Left kidney (tissue), 2 donors: ENCODE results near the gene NEK9. TPM values are rescaled to one million over a fixed set of nuclear protein-coding genes. Genes with fewer than 3 reads are reported as not detected.

Experiments used
- DNase-seq: peaks from one replicate; pipeline ENCODE4 v3.0.0-alpha.2; 2013
- polyA plus RNA-seq: library from polyadenylated mRNA; unstranded; fragments of 120-200 nt; gene quantifications from one replicate; pipeline ENCODE4 v1.2.1, GENCODE V29; 2013; ENCODE audit not compliant: insufficient read length

Gene NEK9
- polyA plus RNA-seq, 1 donor = 154 TPM

DNA sequence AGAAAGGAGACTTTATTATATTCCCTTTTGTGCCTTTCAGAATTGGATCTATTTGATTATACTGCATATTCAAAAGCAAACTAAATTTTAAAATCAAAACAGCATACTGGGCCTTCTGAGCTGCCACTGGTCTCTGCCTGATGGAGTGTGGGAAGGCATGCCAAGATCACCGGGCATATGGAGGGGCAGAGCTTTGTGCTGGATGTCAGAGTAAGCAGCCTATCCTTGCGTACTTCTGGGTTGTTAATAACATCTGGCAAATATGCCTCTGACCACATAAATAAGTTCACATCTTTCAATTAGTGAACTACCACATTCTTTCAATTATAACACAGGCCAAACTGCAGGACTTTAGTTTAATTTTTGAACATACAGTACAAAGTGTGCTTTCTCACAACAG, 93.9 kb downstream of the NEK9 start:
- DNase-seq = no peak

- no peak for DNase-seq
Observed at GRCh38 chr14:75030147-75030546, 96.7 kb downstream of the NEK9 start.

Other genes starting within 250 kb of the NEK9 start
- 140 TPM for gene DLST, start 245.1 kb downstream of the NEK9 start, polyA plus RNA-seq
- 0.91 TPM for gene RPS6KL1, start 203.8 kb downstream of the NEK9 start, polyA plus RNA-seq
- gene PGF, start 171.5 kb downstream of the NEK9 start, polyA plus RNA-seq = 5.5 TPM
- gene EIF2B2, start 124.1 kb downstream of the NEK9 start, polyA plus RNA-seq = 63.3 TPM
- 46.7 TPM for gene MLH3, start 75.6 kb downstream of the NEK9 start, polyA plus RNA-seq
- gene ACYP1, start 63.0 kb downstream of the NEK9 start, polyA plus RNA-seq = 58.5 TPM
- gene ZC2HC1C, start 57.4 kb downstream of the NEK9 start, polyA plus RNA-seq = 7.8 TPM
- 271 TPM for gene TMED10, start 49.6 kb upstream of the NEK9 start, polyA plus RNA-seq
- gene FOS, start 151.8 kb upstream of the NEK9 start, polyA plus RNA-seq = 477 TPM